Measurements from ENCODE around the gene VPS45.

DNA sequence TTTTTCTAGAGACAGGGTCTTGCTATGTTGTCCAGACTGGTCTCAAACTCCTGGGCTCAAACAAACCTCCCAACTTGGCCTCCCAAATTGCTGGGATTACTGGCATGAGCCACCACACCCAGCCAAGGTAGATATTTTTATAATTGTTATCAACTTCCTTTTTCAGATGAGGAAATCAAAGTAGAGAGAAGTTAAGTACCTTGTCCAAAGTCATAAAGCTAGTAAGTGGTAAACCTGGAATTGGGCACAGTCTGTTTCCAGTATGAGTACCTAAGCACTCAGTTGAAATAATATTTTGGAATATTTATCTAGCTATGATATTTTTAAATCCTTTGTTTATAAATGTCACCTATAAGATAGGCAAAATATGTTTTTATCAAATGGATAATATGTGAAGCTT is 59.9 kb downstream of the VPS45 start:
- TF ChIP-seq, protein P1, sequence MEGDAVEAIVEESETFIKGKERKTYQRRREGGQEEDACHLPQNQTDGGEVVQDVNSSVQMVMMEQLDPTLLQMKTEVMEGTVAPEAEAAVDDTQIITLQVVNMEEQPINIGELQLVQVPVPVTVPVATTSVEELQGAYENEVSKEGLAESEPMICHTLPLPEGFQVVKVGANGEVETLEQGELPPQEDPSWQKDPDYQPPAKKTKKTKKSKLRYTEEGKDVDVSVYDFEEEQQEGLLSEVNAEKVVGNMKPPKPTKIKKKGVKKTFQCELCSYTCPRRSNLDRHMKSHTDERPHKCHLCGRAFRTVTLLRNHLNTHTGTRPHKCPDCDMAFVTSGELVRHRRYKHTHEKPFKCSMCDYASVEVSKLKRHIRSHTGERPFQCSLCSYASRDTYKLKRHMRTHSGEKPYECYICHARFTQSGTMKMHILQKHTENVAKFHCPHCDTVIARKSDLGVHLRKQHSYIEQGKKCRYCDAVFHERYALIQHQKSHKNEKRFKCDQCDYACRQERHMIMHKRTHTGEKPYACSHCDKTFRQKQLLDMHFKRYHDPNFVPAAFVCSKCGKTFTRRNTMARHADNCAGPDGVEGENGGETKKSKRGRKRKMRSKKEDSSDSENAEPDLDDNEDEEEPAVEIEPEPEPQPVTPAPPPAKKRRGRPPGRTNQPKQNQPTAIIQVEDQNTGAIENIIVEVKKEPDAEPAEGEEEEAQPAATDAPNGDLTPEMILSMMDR (IDR thresholded peaks at IDR 0.05; ENCODE audit: low read depth, low read length) = no peak
- TF ChIP-seq POLR2A (IDR thresholded peaks at IDR 0.05; ENCODE audit: extremely low read depth, insufficient read length) = no peak
- TF ChIP-seq, protein P2, sequence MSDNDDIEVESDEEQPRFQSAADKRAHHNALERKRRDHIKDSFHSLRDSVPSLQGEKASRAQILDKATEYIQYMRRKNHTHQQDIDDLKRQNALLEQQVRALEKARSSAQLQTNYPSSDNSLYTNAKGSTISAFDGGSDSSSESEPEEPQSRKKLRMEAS (IDR thresholded peaks at IDR 0.05; ENCODE audit: low read depth, low read length) = no peak

Data from NB4 (cell line).